HepG2 (cell line): ENCODE results near the gene SLC44A4. TPM values are rescaled to one million over a fixed set of nuclear protein-coding genes. Genes with fewer than 3 reads are reported as not detected.

Source experiments
- CREB1 ChIP-seq, 2 experiments: fragments of 450-650 bp in 1 of 2; IDR thresholded peaks; 2 replicates each; pipeline ENCODE4 v1.6.1; 2016 to 2017; ENCODE audit warnings: control low read depth in 1 of 2, mild to moderate bottlenecking in 1 of 2, missing compliant biosample characterization in 1 of 2, missing genetic modification characterization in 1 of 2
- EP300 ChIP-seq, 3 experiments: sonication (generic) in 1 of 3; formaldehyde crosslinking in 1 of 3; IDR thresholded peaks; 2 replicates each; pipeline versions ENCODE4 v1.5.1 to v1.6.1; 2011 to 2020; ENCODE audit warnings: low read depth in 2 of 3, low read length in 2 of 3, borderline replicate concordance in 1 of 3, improper control_type of control experiment in 1 of 3, mild to moderate bottlenecking in 1 of 3, missing genetic modification reagents in 1 of 3, moderate library complexity in 1 of 3
- FOXO1 ChIP-seq: sonication (generic); formaldehyde crosslinking; IDR thresholded peaks from 2 replicates; pipeline ENCODE4 v1.4.0; 2020; ENCODE audit warnings: missing genetic modification reagents
- HCFC1 ChIP-seq: fragments of 150-350 bp; IDR thresholded peaks from 2 replicates; pipeline ENCODE4 v1.6.1; 2014; ENCODE audit warnings: low read depth, low read length
- MIER2 ChIP-seq: IDR thresholded peaks from 2 replicates; pipeline ENCODE4 v1.6.1; 2016; ENCODE audit warnings: missing biosample characterization, missing genetic modification reagents
- ZFP36L1 ChIP-seq: sonication (generic); formaldehyde crosslinking; IDR thresholded peaks from 2 replicates; pipeline ENCODE4 v1.8.0; 2022; ENCODE audit warnings: mild to moderate bottlenecking, missing genetic modification reagents, moderate library complexity
- ZNF350 ChIP-seq: sonication (generic); formaldehyde crosslinking; IDR thresholded peaks from 2 replicates; pipeline ENCODE4 v1.4.0; 2020; ENCODE audit warnings: mild to moderate bottlenecking, low read depth, missing genetic modification reagents, borderline replicate concordance
- ZSCAN20 ChIP-seq: sonication (generic); formaldehyde crosslinking; IDR thresholded peaks from 2 replicates; pipeline ENCODE4 v1.4.0; 2020; ENCODE audit warnings: missing genetic modification reagents, mild to moderate bottlenecking, borderline replicate concordance
- polyA plus RNA-seq, 8 experiments: library from polyadenylated mRNA; depleted of rRNA in 3 of 8; stranded (reverse) in 7 of 8; unstranded in 1 of 8; fragments of >200 nt; fragmentation: Illumina TruSeq in 4 of 8; extraction: Trizol in 4 of 8; gene quantifications; 2 replicates each; pipeline versions ENCODE4 v1.2.1 to v1.2.3, GENCODE V29; 2011 to 2016; ENCODE audit warnings: low read depth in 4 of 8, missing spikeins in 1 of 8, mixed read lengths in 1 of 8; ENCODE audit not compliant: insufficient read depth in 1 of 8
- total RNA-seq, 5 experiments: library from RNA; depleted of rRNA; stranded (reverse); fragments of >200 nt; fragmentation: Illumina TruSeq; extraction: Trizol; gene quantifications; 2 replicates each; pipeline ENCODE4 v1.2.3, GENCODE V29; 2016; ENCODE audit warnings: low read depth in 1 of 5
- TF ChIP-seq, protein P1 (sequence below): sonication (generic); formaldehyde crosslinking; IDR thresholded peaks from 2 replicates; pipeline ENCODE4 v1.5.0; 2020; ENCODE audit warnings: mild to moderate bottlenecking, missing genetic modification reagents, borderline replicate concordance
- TF ChIP-seq, protein P2 (sequence below): sonication (generic); formaldehyde crosslinking; conservative IDR thresholded peaks from 2 replicates; pipeline ENCODE4 v1.4.0; 2020; ENCODE audit warnings: missing genetic modification reagents
- TF ChIP-seq, protein P3 (sequence below): sonication (generic); formaldehyde crosslinking; IDR thresholded peaks from 2 replicates; pipeline ENCODE4 v1.5.1; 2020; ENCODE audit warnings: missing genetic modification reagents, mild to moderate bottlenecking, borderline replicate concordance
- TF ChIP-seq, protein P4 (sequence below): sonication (generic); formaldehyde crosslinking; IDR thresholded peaks from 2 replicates; pipeline ENCODE4 v1.5.0; 2020; ENCODE audit warnings: missing genetic modification reagents
- TF ChIP-seq, protein P5 (sequence below): sonication (generic); formaldehyde crosslinking; IDR thresholded peaks from 2 replicates; pipeline ENCODE4 v1.8.0; 2022; ENCODE audit warnings: missing genetic modification reagents, mild to moderate bottlenecking, inconsistent platforms, borderline replicate concordance
- TF ChIP-seq, protein P6 (sequence below): sonication (generic); formaldehyde crosslinking; IDR thresholded peaks from 2 replicates; pipeline ENCODE4 v1.9.0; 2022; ENCODE audit warnings: low read depth, missing genetic modification reagents

The SLC44A4 gene
- total and polyA plus RNA-seq, 2 of the 13 experiments (the other 11 are each of a cell fraction or from before 2014, with no cell fraction given), result 3.5 to 5.9 TPM

DNA sequence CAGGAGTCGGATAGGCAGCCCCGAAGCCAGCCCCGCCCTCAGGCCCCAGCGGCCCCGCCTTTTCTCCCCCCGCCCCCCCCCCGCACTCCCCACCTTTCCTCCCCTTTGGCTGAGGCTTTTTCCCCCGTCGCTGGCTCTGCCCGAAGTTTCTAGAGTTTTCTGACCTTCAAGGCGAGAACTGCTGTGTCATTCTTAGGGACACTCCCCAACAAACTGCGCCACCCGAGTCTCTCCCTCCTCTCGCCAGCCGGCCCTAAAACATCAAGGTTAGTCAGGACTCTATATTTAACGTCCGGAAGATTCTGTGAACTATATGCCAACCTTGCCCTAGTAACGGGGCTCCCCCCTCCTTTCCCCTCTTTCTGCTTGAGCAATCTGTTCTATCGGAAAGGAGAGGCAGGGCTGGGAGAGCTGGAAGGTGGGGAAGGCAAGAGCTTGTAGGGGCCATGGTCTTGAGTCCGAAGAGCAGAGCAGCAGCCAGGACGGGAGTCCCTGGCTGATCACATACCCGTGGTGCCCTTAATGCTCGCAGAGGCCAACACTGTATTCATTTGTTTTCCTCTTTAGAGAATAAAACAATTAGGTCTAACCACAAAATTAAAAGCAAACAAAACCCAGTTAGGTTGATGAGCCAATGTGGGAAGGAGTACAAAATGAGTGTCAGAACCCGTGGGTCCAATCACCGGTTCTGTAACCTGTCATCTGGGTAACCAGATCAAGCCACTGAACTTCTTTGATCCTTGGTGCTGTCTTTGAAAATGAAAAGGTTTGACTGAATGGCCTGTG is 56.6 kb downstream of the SLC44A4 start (continued):
- TF ChIP-seq, protein P1, sequence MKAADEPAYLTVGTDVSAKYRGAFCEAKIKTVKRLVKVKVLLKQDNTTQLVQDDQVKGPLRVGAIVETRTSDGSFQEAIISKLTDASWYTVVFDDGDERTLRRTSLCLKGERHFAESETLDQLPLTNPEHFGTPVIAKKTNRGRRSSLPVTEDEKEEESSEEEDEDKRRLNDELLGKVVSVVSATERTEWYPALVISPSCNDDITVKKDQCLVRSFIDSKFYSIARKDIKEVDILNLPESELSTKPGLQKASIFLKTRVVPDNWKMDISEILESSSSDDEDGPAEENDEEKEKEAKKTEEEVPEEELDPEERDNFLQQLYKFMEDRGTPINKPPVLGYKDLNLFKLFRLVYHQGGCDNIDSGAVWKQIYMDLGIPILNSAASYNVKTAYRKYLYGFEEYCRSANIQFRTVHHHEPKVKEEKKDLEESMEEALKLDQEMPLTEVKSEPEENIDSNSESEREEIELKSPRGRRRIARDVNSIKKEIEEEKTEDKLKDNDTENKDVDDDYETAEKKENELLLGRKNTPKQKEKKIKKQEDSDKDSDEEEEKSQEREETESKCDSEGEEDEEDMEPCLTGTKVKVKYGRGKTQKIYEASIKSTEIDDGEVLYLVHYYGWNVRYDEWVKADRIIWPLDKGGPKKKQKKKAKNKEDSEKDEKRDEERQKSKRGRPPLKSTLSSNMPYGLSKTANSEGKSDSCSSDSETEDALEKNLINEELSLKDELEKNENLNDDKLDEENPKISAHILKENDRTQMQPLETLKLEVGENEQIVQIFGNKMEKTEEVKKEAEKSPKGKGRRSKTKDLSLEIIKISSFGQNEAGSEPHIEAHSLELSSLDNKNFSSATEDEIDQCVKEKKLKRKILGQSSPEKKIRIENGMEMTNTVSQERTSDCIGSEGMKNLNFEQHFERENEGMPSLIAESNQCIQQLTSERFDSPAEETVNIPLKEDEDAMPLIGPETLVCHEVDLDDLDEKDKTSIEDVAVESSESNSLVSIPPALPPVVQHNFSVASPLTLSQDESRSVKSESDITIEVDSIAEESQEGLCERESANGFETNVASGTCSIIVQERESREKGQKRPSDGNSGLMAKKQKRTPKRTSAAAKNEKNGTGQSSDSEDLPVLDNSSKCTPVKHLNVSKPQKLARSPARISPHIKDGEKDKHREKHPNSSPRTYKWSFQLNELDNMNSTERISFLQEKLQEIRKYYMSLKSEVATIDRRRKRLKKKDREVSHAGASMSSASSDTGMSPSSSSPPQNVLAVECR (CRISPR knock-in tag), result peak; percentile 45; the same call in 1 of the 2 replicates
- TF ChIP-seq, protein P2, sequence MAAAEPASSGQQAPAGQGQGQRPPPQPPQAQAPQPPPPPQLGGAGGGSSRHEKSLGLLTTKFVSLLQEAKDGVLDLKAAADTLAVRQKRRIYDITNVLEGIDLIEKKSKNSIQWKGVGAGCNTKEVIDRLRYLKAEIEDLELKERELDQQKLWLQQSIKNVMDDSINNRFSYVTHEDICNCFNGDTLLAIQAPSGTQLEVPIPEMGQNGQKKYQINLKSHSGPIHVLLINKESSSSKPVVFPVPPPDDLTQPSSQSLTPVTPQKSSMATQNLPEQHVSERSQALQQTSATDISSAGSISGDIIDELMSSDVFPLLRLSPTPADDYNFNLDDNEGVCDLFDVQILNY, result no peak
- TF ChIP-seq EP300 (IDR thresholded peaks at IDR 0.05; ENCODE audit: low read depth in 2 of 2, low read length in 2 of 2) (peak in 1 of 2 experiments; percentile 65; a peak in 2 of 4 replicates), EP300 (CRISPR knock-in tag; IDR thresholded peaks at IDR 0.05; ENCODE audit: borderline replicate concordance) (no peak), CREB1 (IDR thresholded peaks at IDR 0.05) (no peak), CREB1 (CRISPR knock-in tag; IDR thresholded peaks at IDR 0.05) (0 out of 2 replicates have a peak, but pooled peaks have one; percentile 7), HCFC1 (peak; percentile 17; the same call in 1 of the 2 replicates), ZSCAN20 (CRISPR knock-in tag) (peak; percentile 43; the same call in 1 of the 2 replicates), ZFP36L1 (CRISPR knock-in tag) (0 out of 2 replicates have a peak, but pooled peaks have one; percentile 19), FOXO1 (CRISPR knock-in tag) (no peak), ZNF350 (CRISPR knock-in tag) (0 out of 2 replicates have a peak, but pooled peaks have one; percentile 53), MIER2 (CRISPR knock-in tag) (0 out of 2 replicates have a peak, but pooled peaks have one; percentile 37)
- TF ChIP-seq, protein P3, sequence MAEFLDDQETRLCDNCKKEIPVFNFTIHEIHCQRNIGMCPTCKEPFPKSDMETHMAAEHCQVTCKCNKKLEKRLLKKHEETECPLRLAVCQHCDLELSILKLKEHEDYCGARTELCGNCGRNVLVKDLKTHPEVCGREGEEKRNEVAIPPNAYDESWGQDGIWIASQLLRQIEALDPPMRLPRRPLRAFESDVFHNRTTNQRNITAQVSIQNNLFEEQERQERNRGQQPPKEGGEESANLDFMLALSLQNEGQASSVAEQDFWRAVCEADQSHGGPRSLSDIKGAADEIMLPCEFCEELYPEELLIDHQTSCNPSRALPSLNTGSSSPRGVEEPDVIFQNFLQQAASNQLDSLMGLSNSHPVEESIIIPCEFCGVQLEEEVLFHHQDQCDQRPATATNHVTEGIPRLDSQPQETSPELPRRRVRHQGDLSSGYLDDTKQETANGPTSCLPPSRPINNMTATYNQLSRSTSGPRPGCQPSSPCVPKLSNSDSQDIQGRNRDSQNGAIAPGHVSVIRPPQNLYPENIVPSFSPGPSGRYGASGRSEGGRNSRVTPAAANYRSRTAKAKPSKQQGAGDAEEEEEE (CRISPR knock-in tag), result no peak
- TF ChIP-seq, protein P4, sequence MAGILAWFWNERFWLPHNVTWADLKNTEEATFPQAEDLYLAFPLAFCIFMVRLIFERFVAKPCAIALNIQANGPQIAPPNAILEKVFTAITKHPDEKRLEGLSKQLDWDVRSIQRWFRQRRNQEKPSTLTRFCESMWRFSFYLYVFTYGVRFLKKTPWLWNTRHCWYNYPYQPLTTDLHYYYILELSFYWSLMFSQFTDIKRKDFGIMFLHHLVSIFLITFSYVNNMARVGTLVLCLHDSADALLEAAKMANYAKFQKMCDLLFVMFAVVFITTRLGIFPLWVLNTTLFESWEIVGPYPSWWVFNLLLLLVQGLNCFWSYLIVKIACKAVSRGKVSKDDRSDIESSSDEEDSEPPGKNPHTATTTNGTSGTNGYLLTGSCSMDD (CRISPR knock-in tag), result no peak
- TF ChIP-seq, protein P5, sequence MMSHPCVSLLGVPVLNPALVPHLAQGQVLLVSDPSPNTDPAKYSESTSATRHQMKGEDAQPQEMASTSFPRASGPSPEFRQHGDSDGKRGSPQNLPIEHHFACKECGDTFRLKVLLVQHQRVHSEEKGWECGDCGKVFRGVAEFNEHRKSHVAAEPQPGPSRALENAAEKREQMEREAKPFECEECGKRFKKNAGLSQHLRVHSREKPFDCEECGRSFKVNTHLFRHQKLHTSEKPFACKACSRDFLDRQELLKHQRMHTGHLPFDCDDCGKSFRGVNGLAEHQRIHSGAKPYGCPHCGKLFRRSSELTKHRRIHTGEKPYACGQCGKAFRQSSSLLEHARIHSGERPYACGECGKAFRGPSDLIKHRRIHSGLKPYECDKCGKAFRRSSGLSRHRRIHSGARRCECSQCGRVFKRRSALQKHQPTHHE (CRISPR knock-in tag), result no peak
- TF ChIP-seq, protein P6, sequence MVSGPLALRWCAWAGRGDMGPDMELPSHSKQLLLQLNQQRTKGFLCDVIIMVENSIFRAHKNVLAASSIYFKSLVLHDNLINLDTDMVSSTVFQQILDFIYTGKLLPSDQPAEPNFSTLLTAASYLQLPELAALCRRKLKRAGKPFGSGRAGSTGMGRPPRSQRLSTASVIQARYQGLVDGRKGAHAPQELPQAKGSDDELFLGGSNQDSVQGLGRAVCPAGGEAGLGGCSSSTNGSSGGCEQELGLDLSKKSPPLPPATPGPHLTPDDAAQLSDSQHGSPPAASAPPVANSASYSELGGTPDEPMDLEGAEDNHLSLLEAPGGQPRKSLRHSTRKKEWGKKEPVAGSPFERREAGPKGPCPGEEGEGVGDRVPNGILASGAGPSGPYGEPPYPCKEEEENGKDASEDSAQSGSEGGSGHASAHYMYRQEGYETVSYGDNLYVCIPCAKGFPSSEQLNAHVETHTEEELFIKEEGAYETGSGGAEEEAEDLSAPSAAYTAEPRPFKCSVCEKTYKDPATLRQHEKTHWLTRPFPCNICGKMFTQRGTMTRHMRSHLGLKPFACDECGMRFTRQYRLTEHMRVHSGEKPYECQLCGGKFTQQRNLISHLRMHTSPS (CRISPR knock-in tag), result peak; percentile 75
